ENCODE data around the gene RIN2.

RIN2 gene

GRCh38 chr20:19756761-19757486, 1.1 kb upstream of the RIN2 start:
- peak overlapping the region; percentile 66 for H3K27ac ChIP-seq
- TF ChIP-seq CTCF (conservative IDR thresholded peaks at IDR 0.05) (no peak), ZFX (IDR thresholded peaks at IDR 0.05) (no peak)

GRCh38 chr20:19757487-19758132, 448 bp upstream of the RIN2 start:
- peak; percentile 56 for TF ChIP-seq ZFX (IDR thresholded peaks at IDR 0.05)
- no peak for TF ChIP-seq CTCF (conservative IDR thresholded peaks at IDR 0.05)
- peak overlapping the region; percentile 66 for H3K27ac ChIP-seq

GRCh38 chr20:19758501-19759331, 658 bp downstream of the RIN2 start:
- H3K27ac ChIP-seq = peak overlapping the region; percentile 66; the same call in 1 of the 2 replicates
- TF ChIP-seq CTCF (conservative IDR thresholded peaks at IDR 0.05) (no peak), ZFX (IDR thresholded peaks at IDR 0.05) (no peak)

- no peak overlapping the region for H3K27ac ChIP-seq
Observed at GRCh38 chr20:19760371-19760721, 2.3 kb downstream of the RIN2 start.

GRCh38 chr20:19761326-19761725, 3.3 kb downstream of the RIN2 start:
- no peak overlapping the region for H3K27ac ChIP-seq

More at GRCh38 chr20:19760371-19760721, 2.3 kb downstream of the RIN2 start:
- TF ChIP-seq CTCF (conservative IDR thresholded peaks at IDR 0.05) = no peak
- TF ChIP-seq ZFX (IDR thresholded peaks at IDR 0.05) = no peak

GRCh38 chr20:19761841-19762240, 3.8 kb downstream of the RIN2 start:
- TF ChIP-seq CTCF (conservative IDR thresholded peaks at IDR 0.05) = no peak
- TF ChIP-seq ZFX (IDR thresholded peaks at IDR 0.05) = no peak

More at GRCh38 chr20:19761326-19761725, 3.3 kb downstream of the RIN2 start:
- TF ChIP-seq ZFX (IDR thresholded peaks at IDR 0.05) (no peak), CTCF (conservative IDR thresholded peaks at IDR 0.05) (no peak)

GRCh38 chr20:19764207-19764606, 6.1 kb downstream of the RIN2 start:
- no peak overlapping the region for H3K27ac ChIP-seq
- TF ChIP-seq ZFX (IDR thresholded peaks at IDR 0.05) = no peak

More at GRCh38 chr20:19761841-19762240, 3.8 kb downstream of the RIN2 start:
- H3K27ac ChIP-seq = no peak overlapping the region

Data from C4-2B (cell line).